Measurements from ENCODE around the gene TSPAN6. TPM values are rescaled to one million over a fixed set of nuclear protein-coding genes. Genes with fewer than 3 reads are reported as not detected.

Gene TSPAN6
- total and polyA plus RNA-seq, 10 of the 15 experiments (the other 5 are each of a cell fraction or from before 2014, with no cell fraction given), result 0.04 to 0.23 (median 0.08) TPM; not detected in 5

GRCh38 chrX:100663642-100664041 lies 27.0 kb upstream of the TSPAN6 start (continued):
- no peak for TF ChIP-seq USF1 (IDR thresholded peaks at IDR 0.05; ENCODE audit: borderline replicate concordance, extremely low read length, insufficient read depth, low read depth, low read length)

- no peaks in the 10 kb centered on the region for H3K36me3 ChIP-seq (ENCODE audit: control insufficient read depth in 2 of 2, insufficient read depth in 2 of 2, low read length in 1 of 2)
- WGBS (ENCODE audit: insufficient coverage, insufficient replicate concordance, low lambda C conversion rate, missing lambda C conversion rate), result 60% methylated on average over 4 of the region's 4 CpGs
- H4K20me1 ChIP-seq (ENCODE audit: control insufficient read depth, insufficient read depth), result no peaks in the 10 kb centered on the region
- FAIRE-seq (no peak), DNase-seq (ENCODE audit: low read depth, low spot score) (no peak), ATAC-seq (no peak)
- ChIA-PET POLR2A (no interaction called here), CTCF (interaction anchor here (1.5 kb wide), 1 partner anchor 8 kb away, joined by 4 read pairs; no protein-coding TSS in a partner anchor), SMC1A (ENCODE audit: uncharacterized antibody, unreplicated experiment) (interaction anchor here (1.0 kb wide), 1 partner anchor 12 kb away, joined by 3 read pairs; no protein-coding TSS in a partner anchor), RAD21 (ENCODE audit: unreplicated experiment) (no interaction called here)
- no peaks in the 10 kb centered on the region for H3K27me3 ChIP-seq (replicated peaks in 1 of 2; ENCODE audit: control insufficient read depth in 2 of 2, insufficient read depth in 2 of 2, low read length in 1 of 2)
- no peaks in the 10 kb centered on the region for H3K9me3 ChIP-seq (replicated peaks; ENCODE audit: control insufficient read depth, insufficient read depth, low read length)
- no peak overlapping the region for H3K4me3 ChIP-seq
- TF ChIP-seq, protein P1, sequence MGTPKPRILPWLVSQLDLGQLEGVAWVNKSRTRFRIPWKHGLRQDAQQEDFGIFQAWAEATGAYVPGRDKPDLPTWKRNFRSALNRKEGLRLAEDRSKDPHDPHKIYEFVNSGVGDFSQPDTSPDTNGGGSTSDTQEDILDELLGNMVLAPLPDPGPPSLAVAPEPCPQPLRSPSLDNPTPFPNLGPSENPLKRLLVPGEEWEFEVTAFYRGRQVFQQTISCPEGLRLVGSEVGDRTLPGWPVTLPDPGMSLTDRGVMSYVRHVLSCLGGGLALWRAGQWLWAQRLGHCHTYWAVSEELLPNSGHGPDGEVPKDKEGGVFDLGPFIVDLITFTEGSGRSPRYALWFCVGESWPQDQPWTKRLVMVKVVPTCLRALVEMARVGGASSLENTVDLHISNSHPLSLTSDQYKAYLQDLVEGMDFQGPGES (IDR thresholded peaks at IDR 0.05), result no peak
- TF ChIP-seq SKIL (IDR thresholded peaks at IDR 0.05; ENCODE audit: low read depth, poor library complexity, severe bottlenecking) (no peak), TAF1 (IDR thresholded peaks at IDR 0.05; ENCODE audit: borderline replicate concordance, low read depth, low read length) (no peak), NBN (IDR thresholded peaks at IDR 0.05) (no peak), NR2C1 (IDR thresholded peaks at IDR 0.05) (no peak), BMI1 (IDR thresholded peaks at IDR 0.05; ENCODE audit: borderline replicate concordance) (no peak), MYC (IDR thresholded peaks at IDR 0.05; ENCODE audit: insufficient read depth, insufficient read length, insufficient replicate concordance, low read length, severe bottlenecking) (no peak)
- H2AFZ ChIP-seq (ENCODE audit: control insufficient read depth, low read depth, low read length), result no peak overlapping the region
- BruUV-seq (replicated peaks), result no TSS peak
- no peaks in the 10 kb centered on the region for H3K79me2 ChIP-seq (ENCODE audit: control insufficient read depth, insufficient read depth, low read length)
- no peak overlapping the region for H3K4me2 ChIP-seq (ENCODE audit: control insufficient read depth, insufficient read depth)
- H3K9ac ChIP-seq (ENCODE audit: control insufficient read depth, insufficient read depth, low read length), result no peak overlapping the region
- intact Hi-C loops (cut with micrococcal nuclease; ENCODE audit: unreplicated experiment), result no loop called here
- no peaks in the 10 kb centered on the region for H3K4me1 ChIP-seq (ENCODE audit: control insufficient read depth, insufficient read depth, low read length)
- no peak overlapping the region for H3K27ac ChIP-seq (ENCODE audit: control insufficient read depth, insufficient read depth)
- in situ Hi-C loops (cut with MboI), result no loop called here
Observed at GRCh38 chrX:100662796-100663195, 26.2 kb upstream of the TSPAN6 start.
